AG10803 (cell line): ENCODE results near the gene ADARB1.
A peak's percentile ranks its signal among the peaks of the same experiment; 100 is the strongest.

ENCODE experiments used
- DNase-seq: peaks from one replicate; pipeline ENCODE4 v3.0.0; 2010; ENCODE audit warnings: low read depth
- H3K4me3 ChIP-seq: 2 replicates; pipeline ENCODE4 v1.5.1; 2011; ENCODE audit warnings: mild to moderate bottlenecking, low read length, control low read depth
- TF ChIP-seq, protein P1 (sequence below): conservative IDR thresholded peaks from 2 replicates; pipeline ENCODE4 v1.5.1; 2011; ENCODE audit warnings: mild to moderate bottlenecking, low read length, control low read depth, inconsistent platforms

The ADARB1 gene

GRCh38 chr21:45040739-45041138, 33.6 kb upstream of the ADARB1 start:
- TF ChIP-seq, protein P1, sequence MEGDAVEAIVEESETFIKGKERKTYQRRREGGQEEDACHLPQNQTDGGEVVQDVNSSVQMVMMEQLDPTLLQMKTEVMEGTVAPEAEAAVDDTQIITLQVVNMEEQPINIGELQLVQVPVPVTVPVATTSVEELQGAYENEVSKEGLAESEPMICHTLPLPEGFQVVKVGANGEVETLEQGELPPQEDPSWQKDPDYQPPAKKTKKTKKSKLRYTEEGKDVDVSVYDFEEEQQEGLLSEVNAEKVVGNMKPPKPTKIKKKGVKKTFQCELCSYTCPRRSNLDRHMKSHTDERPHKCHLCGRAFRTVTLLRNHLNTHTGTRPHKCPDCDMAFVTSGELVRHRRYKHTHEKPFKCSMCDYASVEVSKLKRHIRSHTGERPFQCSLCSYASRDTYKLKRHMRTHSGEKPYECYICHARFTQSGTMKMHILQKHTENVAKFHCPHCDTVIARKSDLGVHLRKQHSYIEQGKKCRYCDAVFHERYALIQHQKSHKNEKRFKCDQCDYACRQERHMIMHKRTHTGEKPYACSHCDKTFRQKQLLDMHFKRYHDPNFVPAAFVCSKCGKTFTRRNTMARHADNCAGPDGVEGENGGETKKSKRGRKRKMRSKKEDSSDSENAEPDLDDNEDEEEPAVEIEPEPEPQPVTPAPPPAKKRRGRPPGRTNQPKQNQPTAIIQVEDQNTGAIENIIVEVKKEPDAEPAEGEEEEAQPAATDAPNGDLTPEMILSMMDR = no peak
- DNase-seq = no peak
- no peak overlapping the region; the same call in 1 of the 2 replicates for H3K4me3 ChIP-seq

GRCh38 chr21:45041351-45041805, 33.0 kb upstream of the ADARB1 start:
- H3K4me3 ChIP-seq = peak overlapping the region; percentile 49
- DNase-seq = peak; percentile 96
- TF ChIP-seq, protein P1 = no peak

GRCh38 chr21:45041984-45042663, 32.3 kb upstream of the ADARB1 start:
- TF ChIP-seq, protein P1 = no peak
- DNase-seq = no peak
- peak overlapping the region; percentile 49; the same call in 1 of the 2 replicates for H3K4me3 ChIP-seq

DNA sequence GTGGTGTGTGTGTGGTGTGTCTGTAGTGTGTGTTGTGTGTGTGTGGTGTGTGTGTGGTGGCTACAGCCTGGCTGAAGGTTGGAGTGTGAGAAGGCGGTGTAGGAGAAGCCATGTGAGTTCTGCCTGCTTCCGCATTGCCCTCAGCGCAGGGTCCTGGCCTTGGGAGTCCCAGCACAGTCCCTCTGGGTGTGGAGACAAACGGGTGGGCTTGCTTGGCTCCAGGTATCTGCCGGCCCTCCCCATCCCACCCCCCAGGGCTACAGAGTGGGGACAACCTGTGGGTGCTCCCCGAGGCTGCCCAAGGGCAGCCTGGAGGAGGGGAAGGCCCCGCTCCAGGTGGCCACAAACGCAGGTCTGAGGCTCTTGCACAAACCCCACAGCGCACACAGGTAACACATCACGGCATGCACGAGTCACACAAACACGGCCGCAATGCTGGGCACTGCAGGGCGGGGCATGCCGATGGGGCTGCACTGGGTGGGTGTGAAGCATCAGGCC, 31.7 kb upstream of the ADARB1 start:
- TF ChIP-seq, protein P1 = no peak
- no peak for DNase-seq

GRCh38 chr21:45043541-45044020, 30.8 kb upstream of the ADARB1 start:
- DNase-seq = no peak
- TF ChIP-seq, protein P1 = no peak
- no peak overlapping the region for H3K4me3 ChIP-seq

More for the DNA sequence above, 31.7 kb upstream of the ADARB1 start:
- H3K4me3 ChIP-seq = no peak overlapping the region

DNA sequence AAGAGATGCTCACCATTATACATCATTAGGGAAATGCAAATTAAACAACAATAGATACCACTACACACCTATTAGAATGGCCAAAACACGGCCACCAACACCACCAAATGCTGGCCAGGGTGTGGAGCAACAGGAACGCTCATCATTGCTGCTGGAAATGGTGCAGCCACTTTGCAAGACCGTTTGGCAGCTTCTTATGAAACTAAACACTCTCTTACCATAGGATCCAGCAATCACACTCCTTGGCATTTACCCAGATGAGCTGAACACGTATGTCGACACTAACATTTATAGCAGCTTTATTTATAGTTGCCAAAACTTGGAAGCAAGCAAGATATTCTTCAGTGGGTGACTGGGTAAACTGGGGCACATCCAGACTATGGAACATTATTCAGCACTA, 28.9 kb upstream of the ADARB1 start:
- TF ChIP-seq, protein P1 = no peak
- H3K4me3 ChIP-seq = no peak overlapping the region
- peak; percentile 30 for DNase-seq

DNA sequence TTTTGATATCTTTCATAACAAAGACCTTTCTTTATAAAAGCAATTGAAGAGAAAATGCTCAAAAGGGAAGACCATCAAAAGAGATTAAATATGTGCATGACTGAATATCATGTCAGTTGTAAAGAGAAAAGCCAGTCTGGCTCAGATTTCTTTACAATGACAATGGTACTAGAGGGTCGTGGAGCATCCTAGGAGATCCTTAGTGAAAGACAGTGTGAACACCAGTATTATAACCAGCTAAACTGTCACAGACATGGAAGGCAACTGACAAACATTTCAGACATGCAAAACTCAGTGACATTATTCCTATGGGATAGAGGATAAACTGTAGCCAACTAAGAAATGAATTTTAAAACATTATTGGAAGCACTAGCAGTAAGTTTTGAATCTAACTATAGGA, 27.1 kb upstream of the ADARB1 start:
- no peak overlapping the region for H3K4me3 ChIP-seq
- TF ChIP-seq, protein P1 = no peak
- no peak for DNase-seq
